KMS-11 (cell line): ENCODE results near the gene CFAP53.
"Not testable (repeated sequence)": the region's sequence is repeated elsewhere in the genome, so short reads cannot be mapped to it uniquely, and the experiment has no call there.

ENCODE experiments used
- H2AFZ ChIP-seq: fragments of 200-600 bp; sonication (generic); 2 replicates; pipeline ENCODE4 v1.6.1; 2016; ENCODE audit warnings: antibody characterized with exemption, mixed run types, low read depth
- H3K27ac ChIP-seq: fragments of 200-600 bp; sonication (generic); 2 replicates; pipeline ENCODE4 v1.6.1; 2016; ENCODE audit warnings: mild to moderate bottlenecking, mixed run types
- H3K27me3 ChIP-seq: fragments of 200-600 bp; sonication (generic); 2 replicates; pipeline ENCODE4 v1.6.1; 2017; ENCODE audit warnings: mild to moderate bottlenecking, low read depth, mixed run types, moderate library complexity; ENCODE audit not compliant: insufficient read depth
- H3K36me3 ChIP-seq: fragments of 200-600 bp; sonication (generic); 2 replicates; pipeline ENCODE4 v1.6.1; 2017; ENCODE audit warnings: mild to moderate bottlenecking, mixed run types; ENCODE audit not compliant: insufficient read depth
- H3K4me1 ChIP-seq: fragments of 200-600 bp; sonication (generic); 2 replicates; pipeline ENCODE4 v1.6.1; 2016; ENCODE audit warnings: mild to moderate bottlenecking, low read depth, mixed run types; ENCODE audit not compliant: poor library complexity, severe bottlenecking
- H3K4me2 ChIP-seq: fragments of 200-600 bp; sonication (generic); 2 replicates; pipeline ENCODE4 v1.7.0; 2016; ENCODE audit warnings: mild to moderate bottlenecking, mixed run types
- H3K4me3 ChIP-seq: fragments of 200-600 bp; sonication (generic); IDR thresholded peaks from 2 replicates; pipeline ENCODE4 v1.6.1; 2017; ENCODE audit warnings: low read depth, low read length, mixed read lengths; ENCODE audit not compliant: insufficient read depth
- H3K79me2 ChIP-seq: fragments of 200-600 bp; sonication (generic); 2 replicates; pipeline ENCODE4 v1.6.1; 2016; ENCODE audit warnings: low read depth, mixed run types; ENCODE audit not compliant: insufficient read depth
- H3K9ac ChIP-seq: fragments of 200-600 bp; sonication (generic); 2 replicates; pipeline ENCODE4 v1.6.1; 2016; ENCODE audit warnings: mild to moderate bottlenecking, mixed run types
- H4K20me1 ChIP-seq: fragments of 200-600 bp; sonication (generic); 2 replicates; pipeline ENCODE4 v1.6.1; 2016; ENCODE audit warnings: mild to moderate bottlenecking, mixed run types; ENCODE audit not compliant: insufficient read depth
- TF ChIP-seq, protein P1 (sequence below): fragments of 200-600 bp; sonication (generic); conservative IDR thresholded peaks from 2 replicates; pipeline ENCODE4 v1.6.1; 2017; ENCODE audit warnings: low read depth, mild to moderate bottlenecking, antibody characterized with exemption, low read length, moderate library complexity, mixed read lengths

CFAP53 gene

DNA sequence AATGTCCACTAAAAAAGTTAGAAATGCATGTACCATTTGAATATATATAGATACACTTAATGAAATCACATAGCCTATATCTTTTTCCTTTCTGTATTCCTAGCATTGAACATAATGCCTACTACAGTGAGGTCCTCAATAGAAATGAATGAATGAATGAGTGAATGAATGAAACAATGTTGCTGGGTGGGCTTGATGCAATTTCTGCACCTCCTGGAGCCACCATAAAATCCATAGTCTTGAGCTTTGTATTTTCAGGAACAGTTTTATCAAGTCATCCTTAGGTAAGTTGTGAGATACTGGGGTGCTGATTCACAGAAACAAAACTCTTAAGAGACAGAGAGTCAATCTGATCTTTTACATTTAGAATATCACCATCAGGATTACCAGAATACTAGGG is 3.3 kb downstream of the CFAP53 start:
- Histone ChIP-seq H3K27ac (no peak overlapping the region), H3K4me1 (peaks cover 13% of the 10 kb centered on the region), H3K4me3 (no peak overlapping the region), H3K36me3 (no peaks in the 10 kb centered on the region), H3K79me2 (no peaks in the 10 kb centered on the region), H3K27me3 (no peaks in the 10 kb centered on the region), H4K20me1 (no peaks in the 10 kb centered on the region), H3K9ac (no peak overlapping the region), H2AFZ (no peak overlapping the region), H3K4me2 (no peak overlapping the region)
- TF ChIP-seq, protein P1, sequence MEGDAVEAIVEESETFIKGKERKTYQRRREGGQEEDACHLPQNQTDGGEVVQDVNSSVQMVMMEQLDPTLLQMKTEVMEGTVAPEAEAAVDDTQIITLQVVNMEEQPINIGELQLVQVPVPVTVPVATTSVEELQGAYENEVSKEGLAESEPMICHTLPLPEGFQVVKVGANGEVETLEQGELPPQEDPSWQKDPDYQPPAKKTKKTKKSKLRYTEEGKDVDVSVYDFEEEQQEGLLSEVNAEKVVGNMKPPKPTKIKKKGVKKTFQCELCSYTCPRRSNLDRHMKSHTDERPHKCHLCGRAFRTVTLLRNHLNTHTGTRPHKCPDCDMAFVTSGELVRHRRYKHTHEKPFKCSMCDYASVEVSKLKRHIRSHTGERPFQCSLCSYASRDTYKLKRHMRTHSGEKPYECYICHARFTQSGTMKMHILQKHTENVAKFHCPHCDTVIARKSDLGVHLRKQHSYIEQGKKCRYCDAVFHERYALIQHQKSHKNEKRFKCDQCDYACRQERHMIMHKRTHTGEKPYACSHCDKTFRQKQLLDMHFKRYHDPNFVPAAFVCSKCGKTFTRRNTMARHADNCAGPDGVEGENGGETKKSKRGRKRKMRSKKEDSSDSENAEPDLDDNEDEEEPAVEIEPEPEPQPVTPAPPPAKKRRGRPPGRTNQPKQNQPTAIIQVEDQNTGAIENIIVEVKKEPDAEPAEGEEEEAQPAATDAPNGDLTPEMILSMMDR, result no peak

DNA sequence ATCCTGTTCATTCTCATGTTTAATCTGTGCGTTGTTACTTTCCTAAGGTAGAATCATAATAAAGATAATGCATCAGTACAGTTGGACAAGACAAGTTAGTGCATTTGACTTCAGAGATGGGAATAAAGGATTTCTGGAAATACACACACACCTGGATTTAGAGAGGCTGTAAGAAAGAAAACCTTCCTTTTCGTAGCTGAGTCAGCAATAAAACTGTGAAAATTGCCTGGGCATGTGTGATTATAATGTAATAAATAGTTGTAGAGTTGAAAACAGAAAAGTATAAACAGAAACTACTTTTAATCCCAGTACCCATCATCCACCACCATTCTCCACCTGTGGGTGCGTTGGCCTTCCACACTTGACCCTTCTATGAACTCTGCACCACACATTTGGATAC is 15.4 kb downstream of the CFAP53 start:
- Histone ChIP-seq H3K36me3 (no peaks in the 10 kb centered on the region), H4K20me1 (no peaks in the 10 kb centered on the region), H3K4me2 (no peak overlapping the region), H3K27ac (no peak overlapping the region), H3K4me3 (no peak overlapping the region), H3K79me2 (no peaks in the 10 kb centered on the region), H2AFZ (no peak overlapping the region), H3K4me1 (no peaks in the 10 kb centered on the region), H3K27me3 (no peaks in the 10 kb centered on the region), H3K9ac (no peak overlapping the region)
- TF ChIP-seq, protein P1, result no peak

DNA sequence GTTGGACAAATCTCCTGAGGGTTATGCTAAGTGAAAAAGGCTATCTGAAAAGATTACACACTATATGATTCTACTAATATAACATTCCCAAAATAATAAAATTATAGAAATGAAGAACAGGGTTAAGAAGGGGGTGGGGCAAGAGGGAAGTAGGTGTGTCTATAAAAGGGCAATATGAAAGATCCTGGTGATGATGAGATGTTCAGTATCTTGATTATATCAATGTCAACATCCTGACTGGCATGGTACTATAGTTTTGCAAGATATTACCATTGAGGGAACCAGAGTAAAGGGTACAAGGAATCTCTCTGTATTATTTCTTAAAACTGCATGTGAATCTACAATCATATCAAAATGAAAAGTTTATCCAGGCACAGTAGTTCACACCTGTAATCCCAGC is 16.7 kb downstream of the CFAP53 start:
- H3K36me3 ChIP-seq, result no peaks in the 10 kb centered on the region
- no peaks in the 10 kb centered on the region for H4K20me1 ChIP-seq
- TF ChIP-seq, protein P1, result no peak
- H3K4me3 ChIP-seq, result no peak overlapping the region
- H2AFZ ChIP-seq, result no peak overlapping the region
- H3K4me1 ChIP-seq, result no peaks in the 10 kb centered on the region
- H3K27me3 ChIP-seq, result no peaks in the 10 kb centered on the region
- no peaks in the 10 kb centered on the region for H3K79me2 ChIP-seq
- H3K9ac ChIP-seq, result no peak overlapping the region
- H3K4me2 ChIP-seq, result no peak overlapping the region
- no peak overlapping the region for H3K27ac ChIP-seq

DNA sequence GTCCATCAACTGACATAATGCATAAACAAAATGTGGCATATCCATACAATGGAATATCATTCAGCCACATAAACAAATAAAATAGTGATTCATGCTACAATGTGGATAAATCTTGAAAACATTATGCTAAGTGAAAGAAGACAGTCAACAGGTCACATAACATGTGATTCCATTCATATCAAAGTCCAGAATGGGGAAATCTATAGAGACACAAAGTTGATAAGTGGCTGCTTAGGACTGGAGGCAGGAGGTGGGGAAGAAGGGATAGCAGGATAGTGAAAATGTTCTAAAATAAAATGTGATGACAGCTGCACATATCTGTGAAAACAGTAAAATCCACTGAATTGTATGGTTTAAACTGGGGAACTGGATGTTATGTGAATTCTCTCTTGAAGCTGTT is 18.7 kb downstream of the CFAP53 start:
- TF ChIP-seq, protein P1, result no peak
- no peaks in the 10 kb centered on the region for H4K20me1 ChIP-seq
- H3K36me3 ChIP-seq, result no peaks in the 10 kb centered on the region
- H3K4me2 ChIP-seq, result no peak overlapping the region
- no peak overlapping the region for H3K4me3 ChIP-seq
- H2AFZ ChIP-seq, result no peak overlapping the region
- no peak overlapping the region for H3K9ac ChIP-seq
- no peak overlapping the region for H3K27ac ChIP-seq
- H3K27me3 ChIP-seq, result no peaks in the 10 kb centered on the region
- H3K79me2 ChIP-seq, result no peaks in the 10 kb centered on the region
- H3K4me1 ChIP-seq, result no peaks in the 10 kb centered on the region

DNA sequence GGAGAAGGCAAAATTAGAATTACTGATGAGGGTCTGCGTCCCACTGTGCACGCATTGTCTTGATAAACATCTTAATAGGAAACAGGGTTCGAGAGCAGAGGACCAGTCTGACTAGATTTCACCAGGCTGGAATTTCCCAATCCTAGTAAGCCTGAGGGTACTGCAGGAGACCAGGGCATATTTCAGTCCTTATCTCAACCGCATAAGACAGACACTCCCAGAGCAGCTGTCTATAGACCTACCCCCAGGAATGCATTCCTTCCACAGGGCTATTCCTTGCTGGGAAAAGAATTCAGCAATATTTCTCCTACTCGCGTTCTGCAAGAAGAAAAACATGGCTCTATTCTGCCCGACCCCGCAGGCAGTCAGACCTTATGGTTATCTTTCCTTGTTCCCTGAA is 24.5 kb downstream of the CFAP53 start:
- H2AFZ ChIP-seq, H3K79me2 ChIP-seq, H3K4me3 ChIP-seq, H3K4me1 ChIP-seq, H4K20me1 ChIP-seq, H3K9ac ChIP-seq, H3K27ac ChIP-seq, H3K4me2 ChIP-seq, H3K36me3 ChIP-seq, H3K27me3 ChIP-seq: not testable (repeated sequence)
